GM18520 (cell line): ENCODE results near the gene USP15.
"Not testable (repeated sequence)": the region's sequence is repeated elsewhere in the genome, so short reads cannot be mapped to it uniquely, and the experiment has no call there.

Experiments used
- ATAC-seq: cut with Tn5 transposase; IDR thresholded peaks from one replicate; pipeline ENCODE4 v1.9.1; 2021; ENCODE audit not compliant: unreplicated experiment

The USP15 gene

DNA sequence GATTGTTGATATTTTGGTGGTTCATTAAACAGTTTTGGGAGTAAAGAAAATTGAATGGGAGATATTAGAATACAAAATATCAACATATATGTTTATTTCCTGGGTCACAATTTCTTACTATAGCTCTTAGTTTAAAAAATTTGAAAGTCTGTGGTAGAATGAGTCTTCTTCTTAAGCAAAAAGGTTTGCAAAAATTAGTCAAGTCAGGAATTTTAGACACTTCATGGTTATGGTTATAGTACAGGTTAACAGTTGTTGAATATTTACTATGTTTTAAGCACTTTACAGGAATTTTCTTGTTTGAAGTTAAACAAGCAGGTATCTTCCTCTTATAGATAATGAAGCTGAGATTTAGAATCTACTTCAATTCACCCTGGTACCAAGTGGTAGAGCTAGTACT is 56.8 kb downstream of the USP15 start:
- ATAC-seq, result no peak

- ATAC-seq, result no peak
Measured at GRCh38 chr12:62319058-62319457, 58.9 kb downstream of the USP15 start.

DNA sequence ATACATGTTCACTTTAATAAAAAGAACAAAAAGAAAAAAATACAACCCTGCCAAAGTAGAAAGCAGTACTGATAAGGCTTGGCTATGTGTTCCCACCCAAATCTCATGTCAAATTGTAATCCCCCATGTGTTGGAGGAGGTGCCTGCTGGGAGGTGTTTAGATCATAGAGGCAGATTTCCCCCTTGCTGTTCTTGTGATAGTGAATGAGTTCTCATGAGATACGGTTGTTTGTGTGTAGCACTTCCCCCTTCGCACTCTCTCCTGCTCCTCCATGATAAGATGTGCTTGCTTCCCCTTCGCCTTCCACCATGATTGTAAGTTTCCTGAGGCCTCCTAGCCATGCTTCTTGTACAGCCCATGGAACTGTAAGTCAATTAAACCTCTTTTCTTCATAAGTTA is 59.9 kb downstream of the USP15 start:
- ATAC-seq, result no peak

DNA sequence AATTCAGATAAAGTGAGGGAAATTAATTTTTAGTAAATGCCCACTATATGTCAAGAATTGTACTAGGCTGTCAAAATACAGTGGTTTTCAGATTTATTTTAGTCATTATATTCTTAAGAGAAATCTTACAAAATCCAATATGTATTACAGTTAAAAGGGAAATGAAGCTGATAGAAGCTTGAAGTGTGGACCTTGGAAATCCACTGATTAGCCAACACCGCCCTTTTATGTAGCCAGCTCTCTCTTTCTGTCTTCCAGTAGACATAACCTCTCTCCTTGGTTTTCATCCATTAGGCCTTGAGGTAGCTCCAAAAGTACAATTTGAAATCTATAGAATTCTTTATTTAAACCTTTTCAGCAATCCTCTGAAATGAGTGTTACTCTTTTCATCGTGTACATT is 63.2 kb downstream of the USP15 start:
- ATAC-seq, result no peak

DNA sequence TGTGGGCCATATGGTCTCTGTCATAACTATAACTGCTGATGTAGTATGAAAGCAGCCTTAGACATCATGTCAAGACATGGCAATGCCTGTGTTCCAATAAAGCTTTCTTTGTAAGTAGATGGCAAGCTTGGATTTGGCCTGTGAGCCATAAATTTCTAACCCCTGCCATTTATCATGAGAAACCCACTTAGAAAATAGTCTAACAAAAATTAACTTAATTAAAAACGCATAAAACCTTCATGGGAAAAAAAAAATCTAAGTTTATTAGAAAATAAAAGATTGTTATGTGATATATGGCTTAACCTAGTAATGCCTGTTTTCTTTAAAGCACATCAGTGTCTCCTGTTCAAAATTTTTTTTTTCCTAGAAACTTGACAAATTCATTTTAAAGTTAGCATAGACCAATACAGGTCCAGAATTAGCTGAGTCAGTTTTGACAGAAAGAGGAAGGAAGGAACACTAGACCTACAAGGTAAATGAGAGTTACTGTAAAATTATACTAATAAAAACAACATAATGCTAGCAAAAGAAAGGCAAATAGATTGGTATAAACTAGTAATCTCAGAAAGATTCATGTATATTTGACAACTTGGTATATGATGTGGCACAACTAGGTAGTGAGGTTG is 68.2 kb downstream of the USP15 start:
- no peak for ATAC-seq

DNA sequence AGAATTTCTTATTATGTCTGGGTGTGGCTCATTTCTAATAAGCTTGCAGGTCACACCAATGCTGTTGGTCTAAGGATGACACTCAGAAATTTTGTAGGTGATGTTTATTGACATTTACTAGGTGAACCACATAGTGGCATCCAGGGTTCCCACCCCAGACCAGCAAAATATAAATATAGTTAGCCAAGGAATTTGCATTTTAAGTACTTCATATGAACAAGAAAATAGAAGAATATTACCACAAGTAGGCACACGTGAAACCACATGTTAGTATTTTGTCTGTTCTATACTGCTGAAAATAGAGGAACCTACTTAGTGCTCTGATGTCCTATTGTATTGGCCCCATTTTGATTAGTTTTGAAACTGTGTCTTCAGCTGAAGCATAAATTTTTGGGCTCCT is 71.1 kb downstream of the USP15 start:
- ATAC-seq, result peak; percentile 85

GRCh38 chr12:62332598-62332997 is 72.4 kb downstream of the USP15 start:
- ATAC-seq, result no peak

- no peak for ATAC-seq
Measured at GRCh38 chr12:62335057-62335456, 74.9 kb downstream of the USP15 start.

DNA sequence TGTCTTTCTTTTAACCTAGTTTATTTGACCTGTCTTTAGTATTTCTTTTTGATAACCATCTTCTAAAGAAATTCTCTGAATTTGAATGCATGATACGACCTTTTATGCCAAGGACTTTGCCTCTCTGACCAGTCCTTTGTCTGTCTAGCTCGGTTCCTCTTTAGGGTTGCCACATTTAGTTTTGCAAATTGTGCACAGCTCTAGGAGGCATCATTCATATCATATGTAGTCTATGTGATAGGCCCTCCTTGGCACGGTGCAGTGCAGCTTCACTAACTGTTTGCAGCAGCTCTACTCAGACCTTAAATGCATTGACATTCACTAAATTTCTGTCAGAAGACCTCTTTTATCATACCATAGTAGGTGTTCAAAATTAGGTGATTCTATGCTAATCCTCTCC is 75.6 kb downstream of the USP15 start:
- ATAC-seq, result no peak

- not testable (repeated sequence) for ATAC-seq
Measured at GRCh38 chr12:62337643-62338042, 77.4 kb downstream of the USP15 start.

DNA sequence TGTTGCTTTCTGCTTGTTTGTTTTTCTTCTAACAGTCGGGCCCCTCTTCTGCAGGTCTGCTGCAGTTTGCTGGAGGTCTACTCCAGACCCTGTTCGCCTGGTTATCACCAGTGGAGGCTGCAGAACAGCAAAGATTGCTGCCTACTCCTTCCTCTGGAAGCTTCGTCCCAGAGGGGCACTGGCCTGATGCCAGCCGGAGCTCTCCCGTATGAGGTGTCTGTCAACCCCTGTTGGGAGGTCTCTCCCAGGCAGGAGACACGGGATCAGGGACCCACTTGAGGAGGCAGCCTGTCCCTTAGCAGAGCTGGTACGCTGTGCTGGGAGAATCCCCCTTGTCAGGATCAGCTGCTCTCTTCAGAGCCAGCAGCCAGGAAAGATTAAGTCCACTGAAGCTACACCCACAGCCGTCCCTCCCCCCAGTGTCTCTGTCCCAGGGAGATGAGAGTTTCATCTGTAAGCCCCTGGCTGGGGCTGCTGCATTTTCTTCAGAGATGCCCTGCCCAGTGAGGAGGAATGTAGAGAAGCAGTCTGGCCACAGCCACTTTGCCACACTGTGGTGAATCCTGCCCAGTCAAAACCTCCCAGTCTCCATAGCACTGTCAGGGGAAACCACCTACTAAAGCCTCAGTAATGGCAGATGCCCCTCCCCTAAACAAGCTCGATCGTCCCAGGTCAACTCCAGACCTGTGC is 82.6 kb downstream of the USP15 start:
- ATAC-seq, result not testable (repeated sequence)

DNA sequence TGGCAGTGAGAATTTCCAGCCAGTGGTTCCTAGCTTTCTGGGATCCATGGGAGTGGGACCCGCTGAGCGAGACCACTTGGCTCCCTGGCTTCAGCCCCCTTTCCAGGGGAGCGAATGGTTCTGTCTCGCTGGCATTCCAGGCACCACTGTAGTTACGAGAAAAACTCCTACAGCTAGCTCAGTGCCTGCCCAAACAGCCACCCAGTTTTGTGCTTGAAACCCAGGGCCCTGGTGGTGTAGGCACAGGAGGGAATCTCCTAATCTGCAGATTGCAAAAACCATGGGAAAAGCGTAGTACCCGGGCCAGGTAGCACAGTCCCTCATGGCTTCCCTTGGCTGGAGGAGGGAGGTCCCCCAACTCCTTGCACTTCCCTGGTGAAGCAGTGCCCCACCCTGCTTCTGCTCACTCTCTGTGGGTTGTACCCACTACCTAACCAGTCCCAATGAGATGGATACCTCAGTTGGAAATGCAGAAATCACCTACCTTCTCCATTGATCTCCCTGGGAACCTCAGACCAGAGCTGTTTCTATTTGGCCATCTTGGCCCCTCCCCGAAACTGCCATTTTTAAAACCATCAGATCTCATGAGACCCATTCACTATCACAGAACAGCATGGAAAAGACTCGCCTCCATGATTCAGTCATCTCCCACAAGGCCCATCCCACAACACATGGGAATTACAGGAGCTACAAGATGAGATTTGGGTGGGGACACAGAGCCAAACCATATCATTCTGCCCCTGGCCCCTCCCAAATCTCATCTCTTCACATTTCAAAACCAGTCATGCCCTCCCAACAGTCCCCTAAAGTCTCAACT is 83.3 kb downstream of the USP15 start:
- not testable (repeated sequence) for ATAC-seq

DNA sequence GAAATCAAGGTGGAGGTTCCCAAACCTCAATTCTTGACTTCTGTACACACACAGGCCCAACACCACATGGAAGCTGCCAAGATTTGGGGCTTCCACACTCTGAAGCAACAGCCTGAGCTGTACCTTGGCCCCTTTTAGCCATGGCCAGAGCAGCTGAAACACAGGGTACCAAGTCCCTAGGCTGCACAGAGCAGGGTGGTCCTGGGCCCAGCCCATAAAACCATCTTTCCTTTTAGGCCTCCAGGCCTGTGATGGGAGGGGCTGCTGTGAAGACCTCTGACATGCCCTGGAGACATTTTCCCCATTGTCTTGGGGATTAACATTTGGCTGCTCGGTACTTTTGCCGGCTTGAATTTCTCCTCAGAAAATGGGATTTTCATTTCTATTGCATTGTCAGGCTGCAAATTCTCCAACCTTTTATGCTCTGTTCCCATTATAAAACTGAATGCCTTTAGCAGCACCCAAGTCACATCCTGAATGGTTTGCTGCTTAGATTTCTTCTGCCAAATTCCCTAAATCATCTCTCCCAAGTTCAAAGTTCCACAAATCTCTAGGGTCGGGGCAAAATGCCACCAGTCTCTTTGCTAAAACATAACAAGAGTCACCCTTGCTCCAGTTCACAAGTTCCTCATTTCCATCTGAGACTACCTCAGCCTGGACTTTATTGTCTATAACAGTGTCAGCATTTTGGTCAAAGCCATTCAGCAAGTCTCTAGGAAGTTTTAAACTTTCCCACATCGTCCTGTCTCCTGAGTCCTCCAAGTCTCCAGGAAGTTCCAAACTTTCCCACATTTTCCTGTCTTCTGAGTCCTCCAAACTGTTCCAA is 84.7 kb downstream of the USP15 start:
- ATAC-seq, result not testable (repeated sequence)

DNA sequence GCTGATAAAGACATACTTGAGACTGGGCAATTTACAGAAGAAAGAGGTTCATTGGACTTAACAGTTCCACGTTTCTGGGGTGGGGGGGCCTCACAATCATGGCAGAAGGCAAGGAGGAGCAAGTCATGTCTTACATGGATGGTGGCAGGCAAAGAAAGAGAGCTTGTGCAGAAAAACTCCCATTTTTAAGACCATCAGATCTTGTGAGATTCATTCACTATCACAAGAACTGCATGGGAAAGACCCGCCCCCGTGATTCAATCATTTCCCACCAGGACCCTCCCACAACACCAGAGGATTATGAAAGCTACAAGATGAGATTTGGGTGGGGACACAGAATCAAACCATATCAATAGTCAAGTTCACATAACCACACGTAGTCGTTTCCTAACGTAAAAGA is 85.5 kb downstream of the USP15 start:
- ATAC-seq, result no peak

DNA sequence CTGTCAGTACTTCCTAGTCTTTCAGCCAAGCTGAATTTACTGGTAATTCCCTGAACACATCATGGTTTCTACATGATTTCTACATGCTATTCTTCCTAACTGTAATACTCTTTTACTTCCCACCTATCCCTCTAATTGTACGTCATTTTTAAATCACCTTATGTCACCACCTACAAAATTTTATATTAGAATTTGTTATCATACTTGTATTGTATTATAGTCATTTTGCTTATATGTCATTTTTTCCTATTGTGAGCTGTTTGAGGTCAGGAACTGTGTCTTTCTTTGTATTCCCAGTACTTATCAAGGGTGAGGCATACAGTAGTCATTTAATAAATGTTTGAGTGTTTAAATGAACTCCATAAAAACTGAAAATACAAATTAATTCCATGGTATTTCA is 86.6 kb downstream of the USP15 start:
- ATAC-seq, result no peak

GRCh38 chr12:62347922-62348650 is 87.9 kb downstream of the USP15 start:
- ATAC-seq, result no peak

DNA sequence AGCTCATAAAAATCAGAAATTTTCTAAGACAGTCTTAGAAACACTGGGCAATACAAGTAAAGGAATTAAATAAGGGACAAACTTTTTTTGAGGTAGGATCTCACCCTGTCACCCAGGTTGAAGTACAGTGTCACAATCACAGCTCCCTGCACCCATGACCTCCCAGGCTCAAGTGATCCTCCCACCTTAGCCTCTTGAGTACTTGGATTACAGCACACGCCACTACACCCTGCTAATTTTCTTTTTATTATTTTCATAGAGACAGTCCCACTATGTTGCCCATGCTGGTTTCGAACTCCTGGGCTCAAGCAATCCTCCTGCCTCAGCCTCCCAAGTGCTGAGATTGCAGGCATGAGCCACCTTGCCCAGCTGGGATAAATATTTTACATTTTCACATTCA is 90.3 kb downstream of the USP15 start:
- no peak for ATAC-seq

DNA sequence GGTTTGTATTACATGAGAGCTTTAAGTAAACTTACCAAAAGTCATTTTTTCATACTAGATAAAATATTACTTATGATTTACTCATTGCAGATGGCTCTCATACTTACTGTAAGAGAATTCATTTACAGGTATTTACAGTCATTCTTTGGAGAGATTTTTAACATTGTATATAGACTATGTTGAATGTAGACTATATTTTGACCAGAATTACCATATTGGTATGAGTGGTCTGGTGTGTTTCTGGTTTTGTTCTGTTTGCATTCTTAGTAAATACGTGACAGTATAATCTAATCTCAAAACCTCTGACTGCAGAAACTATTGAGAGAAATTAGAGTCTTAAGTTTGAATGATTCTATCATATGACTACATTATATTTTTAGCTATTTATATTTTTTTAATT is 91.1 kb downstream of the USP15 start:
- ATAC-seq, result no peak

DNA sequence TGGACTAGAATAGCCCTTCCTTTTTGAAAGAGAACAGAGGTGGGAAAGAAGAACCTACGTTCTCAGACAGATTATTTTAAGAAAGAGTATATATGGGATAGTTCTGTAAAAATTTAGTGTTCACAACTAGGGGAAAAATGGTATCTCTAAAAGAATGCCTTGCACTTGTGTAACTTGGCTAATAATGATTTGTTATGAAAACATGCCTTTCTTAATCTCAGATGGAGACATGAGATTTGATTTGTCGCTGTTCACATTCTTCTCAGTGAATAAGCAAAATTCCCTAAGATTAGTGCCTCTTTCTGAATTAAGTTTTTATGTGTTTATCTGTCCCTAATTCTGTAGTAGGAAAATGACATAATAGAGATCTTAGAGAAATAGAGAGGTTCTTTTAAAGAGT is 100.8 kb downstream of the USP15 start:
- no peak for ATAC-seq

GRCh38 chr12:62363506-62363905 is 103.3 kb downstream of the USP15 start:
- ATAC-seq, result no peak

GRCh38 chr12:62364697-62365096 is 104.5 kb downstream of the USP15 start:
- ATAC-seq, result not testable (repeated sequence)
